Lower leg skin (tissue), 4 donors: ENCODE measurements around the gene COL4A2. TPM values are rescaled to one million over a fixed set of nuclear protein-coding genes. Genes with fewer than 3 reads are reported as not detected.
A peak's percentile ranks its signal among the peaks of the same experiment; 100 is the strongest.

ENCODE experiments used
- DNase-seq, 2 donors: peaks; one replicate each; pipeline ENCODE4 v3.0.0-alpha.2; 2019; ENCODE audit warnings: low spot score in 2 of 2
- H3K4me3 ChIP-seq: fragments of 200-600 bp; sonication (generic); 2 replicates; pipeline ENCODE4 v1.5.1; 2017; ENCODE audit warnings: mild to moderate bottlenecking, low read depth; ENCODE audit not compliant: poor library complexity, severe bottlenecking
- CTCF ChIP-seq, 3 donors: fragments of 450-650 bp; IDR thresholded peaks; one replicate each; pipeline ENCODE4 v1.5.1; 2016; ENCODE audit warnings: antibody characterized with exemption in 3 of 3, mild to moderate bottlenecking in 3 of 3, moderate library complexity in 2 of 3
- POLR2A ChIP-seq, 2 donors: fragments of 450-650 bp; IDR thresholded peaks; one replicate each; pipeline ENCODE4 v1.6.1; 2016 to 2017; ENCODE audit warnings: antibody characterized with exemption in 2 of 2, mild to moderate bottlenecking in 1 of 2, moderate library complexity in 1 of 2
- WGBS, 2 donors: methylation state at CpG; one replicate each; pipeline ENCODE4 v1.1.5; 2018; 5-methylcytosine and 5-hydroxymethylcytosine counted together
- intact Hi-C: fragments of 100-400 bp; cut with DNase I; formaldehyde crosslinking; loops from one replicate; pipeline ENCODE4 v1.15.0; 2023; ENCODE audit warnings: low total_unique reads
- total RNA-seq, 4 donors: library from RNA; depleted of rRNA; stranded (reverse); fragments of >200 nt; gene quantifications; one replicate each; pipeline ENCODE4 v1.1.0, GENCODE V29; 2016

The COL4A2 gene
- total RNA-seq, 4 donors from 2014 or later: 40.8 to 119 (median 58.9) TPM

GRCh38 chr13:110274687-110275086 is 32.4 kb upstream of the COL4A2 start:
- intact Hi-C loops: no loop called here
- DNase-seq: peak; percentile 10 to 67
- TF ChIP-seq CTCF (IDR thresholded peaks at IDR 0.05) (no peak), POLR2A (IDR thresholded peaks at IDR 0.05) (no peak)
- 75 to 81% methylated on average over 5 of the region's 5 CpGs for WGBS, 2 donors
- H3K4me3 ChIP-seq: no peak overlapping the region

- 50 to 51% methylated on average over 16 of the region's 16 CpGs for WGBS, 2 donors
Observed at GRCh38 chr13:110275931-110276552, 31.0 kb upstream of the COL4A2 start.

GRCh38 chr13:110276553-110276950 is 30.5 kb upstream of the COL4A2 start:
- intact Hi-C loops: no loop called here
- WGBS, 2 donors: 89 to 91% methylated on average over 5 of the region's 5 CpGs
- peak in 1 of 2 donors; percentile 56 for DNase-seq
- TF ChIP-seq POLR2A (IDR thresholded peaks at IDR 0.05) (no peak), CTCF (IDR thresholded peaks at IDR 0.05) (no peak)
- no peak overlapping the region for H3K4me3 ChIP-seq

More at GRCh38 chr13:110275931-110276552, 31.0 kb upstream of the COL4A2 start:
- TF ChIP-seq POLR2A (IDR thresholded peaks at IDR 0.05) (no peak), CTCF (IDR thresholded peaks at IDR 0.05) (no peak)
- DNase-seq: peak; percentile 57 to 84
- no peak overlapping the region for H3K4me3 ChIP-seq
- intact Hi-C loops: no loop called here

GRCh38 chr13:110277357-110277975 is 29.6 kb upstream of the COL4A2 start:
- TF ChIP-seq POLR2A (IDR thresholded peaks at IDR 0.05) (no peak), CTCF (IDR thresholded peaks at IDR 0.05) (no peak)
- WGBS, 2 donors: 70 to 78% methylated on average over 5 of the region's 5 CpGs
- peak; percentile 11 to 50 for DNase-seq
- intact Hi-C loops: no loop called here
- H3K4me3 ChIP-seq: no peak overlapping the region

GRCh38 chr13:110278859-110279258 is 28.2 kb upstream of the COL4A2 start:
- peak in 1 of 2 donors; percentile 26 for DNase-seq
- no peak overlapping the region for H3K4me3 ChIP-seq
- TF ChIP-seq POLR2A (IDR thresholded peaks at IDR 0.05) (no peak), CTCF (IDR thresholded peaks at IDR 0.05) (no peak)
- intact Hi-C loops: no loop called here
- WGBS, 2 donors: 91 to 94% methylated on average over 7 of the region's 7 CpGs
